Spleen (tissue), 7 donors: ENCODE results near the gene NGFR.

Experiments used
- CTCF ChIP-seq, 11 experiments: fragments of 200-600 bp in 7 of 11; fragments of 450-650 bp in 4 of 11; sonication (generic) in 4 of 11; IDR thresholded peaks in 8 of 11; conservative IDR thresholded peaks in 3 of 11; 1 replicate in 7 of 11; 2 replicates in 4 of 11; pipeline versions ENCODE4 v1.4.0 to v1.8.0; 2016 to 2021; ENCODE audit warnings: antibody characterized with exemption in 11 of 11, inconsistent platforms in 4 of 11, mild to moderate bottlenecking in 1 of 11
- POLR2AphosphoS5 ChIP-seq, 3 donors: sonication (generic); formaldehyde crosslinking; IDR thresholded peaks; one replicate each; pipeline ENCODE4 v1.5.1; 2017; ENCODE audit warnings: antibody characterized with exemption in 3 of 3
- donor health status: DM: no; HTN: no; CAD: no; lungs with moderate emphysema.
- donor health status: DM: no; HTN: no; CAD: no.
- donor health status: DM: no; HTN: no; CAD: no.

GRCh38 chr17:49471769-49472168 lies 23.3 kb upstream of the NGFR start:
- no peak for TF ChIP-seq CTCF (IDR thresholded peaks at IDR 0.05 in 8 of 11, conservative IDR thresholded peaks at IDR 0.05 in 3 of 11)
- no peak for TF ChIP-seq POLR2AphosphoS5 (IDR thresholded peaks at IDR 0.05)
